Activated T-helper 1 cell treated with anti-CD3 and anti-CD28 coated beads, Interleukin-12 subunit alpha, Interleukin-12 subunit beta, Interleukin-2, Interleukin-4 antibody, amounts not matched to agents 30 ng/mL and 10 ng/mL and 1 ng/mL, durations not matched to agents 14 hours and 24 hours and 36 hours (primary cell): ENCODE results near the gene IL37. TPM values are rescaled to one million over a fixed set of nuclear protein-coding genes. Genes with fewer than 3 reads are reported as not detected.
"Not testable (repeated sequence)": the region's sequence is repeated elsewhere in the genome, so short reads cannot be mapped to it uniquely, and the experiment has no call there.

Source experiments
- DNase-seq: peaks from one replicate; pipeline ENCODE4 v3.0.0; 2021; ENCODE audit warnings: low spot score
- H3K27ac Mint-ChIP-seq: one replicate; pipeline ENCODE4 v1.8.0; 2021; ENCODE audit warnings: mild to moderate bottlenecking, mixed read lengths
- H3K27me3 Mint-ChIP-seq: one replicate; pipeline ENCODE4 v1.8.0; 2022; ENCODE audit warnings: mild to moderate bottlenecking, moderate library complexity, mixed read lengths; ENCODE audit not compliant: insufficient read depth
- H3K36me3 Mint-ChIP-seq: one replicate; pipeline ENCODE4 v1.8.0; 2021; ENCODE audit warnings: low read depth, mixed read lengths
- H3K4me1 Mint-ChIP-seq: one replicate; pipeline ENCODE4 v1.8.0; 2021; ENCODE audit warnings: low read depth, mixed read lengths
- H3K4me3 Mint-ChIP-seq: one replicate; pipeline ENCODE4 v1.8.0; 2021; ENCODE audit warnings: mild to moderate bottlenecking, moderate library complexity, mixed read lengths
- H3K9me3 Mint-ChIP-seq: one replicate; pipeline ENCODE4 v1.8.0; 2021; ENCODE audit warnings: mixed read lengths
- intact Hi-C: fragments of 100-400 bp; cut with micrococcal nuclease; formaldehyde crosslinking; loops from one replicate; pipeline ENCODE4 v1.15.1; 2024
- total RNA-seq: library from RNA; stranded (reverse); gene quantifications from 2 replicates; pipeline ENCODE4 v1.2.3, GENCODE V29; 2022

Gene IL37
- total RNA-seq, 1 donor from 2014 or later, result not detected

DNA sequence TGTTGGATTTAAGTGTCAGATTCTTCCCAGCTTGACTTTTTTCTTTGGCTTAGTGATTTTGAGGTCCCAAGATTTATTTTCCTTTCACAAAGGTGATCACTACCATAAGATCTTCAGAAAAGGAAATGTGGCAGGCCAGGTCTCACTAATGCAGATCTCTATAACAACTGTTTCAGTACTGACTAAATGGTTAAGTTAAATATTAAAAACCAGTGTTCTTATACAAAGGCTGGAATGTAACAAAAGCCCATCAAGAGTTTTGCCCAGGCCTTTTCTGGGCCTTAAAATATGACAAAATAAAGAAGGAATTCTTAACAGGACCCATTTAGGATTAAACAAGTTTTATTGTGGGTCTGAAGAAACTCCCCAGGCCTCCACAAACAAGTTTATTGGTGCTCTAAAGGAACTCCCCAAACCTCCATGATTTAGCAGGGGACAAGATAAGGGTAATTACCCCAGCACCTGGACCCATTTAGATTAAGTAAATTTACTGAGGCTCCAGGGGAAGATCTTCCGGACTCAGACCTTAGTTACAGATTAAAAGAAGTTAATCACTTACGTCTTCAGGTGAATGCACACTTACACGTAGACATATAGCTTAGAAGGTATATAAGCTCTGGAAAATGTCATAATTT, 9.4 kb upstream of the IL37 start:
- H3K9me3 Mint-ChIP-seq, H3K27me3 Mint-ChIP-seq, intact Hi-C loops: not testable (repeated sequence)

DNA sequence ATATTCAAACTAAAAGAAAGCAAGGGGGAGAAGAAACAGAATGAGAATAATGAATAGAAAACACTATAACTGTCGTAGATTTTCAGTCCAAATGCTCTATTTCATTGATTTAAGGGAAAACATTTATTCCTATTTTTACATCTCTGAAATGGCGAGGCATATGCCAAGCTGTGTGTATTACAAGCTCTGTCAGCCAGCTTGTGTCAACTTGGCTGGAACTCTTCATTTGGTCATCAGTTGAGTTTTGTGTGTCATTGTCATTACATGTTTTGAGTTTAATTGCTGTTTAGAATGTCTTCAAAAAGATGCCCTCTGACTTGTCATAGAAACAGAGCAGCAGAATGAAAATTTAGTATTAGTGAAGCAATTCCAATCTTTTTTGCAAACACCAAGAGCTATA, 8.1 kb upstream of the IL37 start:
- H3K4me1 Mint-ChIP-seq, result peaks cover 10% of the 10 kb centered on the region
- peaks cover 8% of the 10 kb centered on the region for H3K27me3 Mint-ChIP-seq
- no peak for DNase-seq
- no peak overlapping the region for H3K27ac Mint-ChIP-seq
- intact Hi-C loops, result no loop called here
- H3K36me3 Mint-ChIP-seq, result no peaks in the 10 kb centered on the region
- no peak overlapping the region for H3K4me3 Mint-ChIP-seq
- H3K9me3 Mint-ChIP-seq, result peaks cover 3% of the 10 kb centered on the region

More for the DNA sequence above, 9.4 kb upstream of the IL37 start:
- not testable (repeated sequence) for H3K36me3 Mint-ChIP-seq, DNase-seq, H3K4me1 Mint-ChIP-seq, H3K27ac Mint-ChIP-seq, H3K4me3 Mint-ChIP-seq

GRCh38 chr2:112904883-112905282, 6.1 kb upstream of the IL37 start:
- no peak for DNase-seq
- Mint-ChIP-seq H3K9me3 (no peaks in the 10 kb centered on the region), H3K27ac (no peak overlapping the region), H3K36me3 (no peaks in the 10 kb centered on the region), H3K4me1 (peaks cover 10% of the 10 kb centered on the region), H3K27me3 (peaks cover 8% of the 10 kb centered on the region), H3K4me3 (no peak overlapping the region)
- intact Hi-C loops, result no loop called here

- intact Hi-C loops, result no loop called here
- no peak for DNase-seq
- Mint-ChIP-seq H3K36me3 (no peaks in the 10 kb centered on the region), H3K27me3 (peaks cover 8% of the 10 kb centered on the region), H3K9me3 (no peaks in the 10 kb centered on the region), H3K4me1 (peaks cover 10% of the 10 kb centered on the region), H3K4me3 (no peak overlapping the region), H3K27ac (no peak overlapping the region)
Measured at GRCh38 chr2:112906276-112906675, 4.7 kb upstream of the IL37 start.

DNA sequence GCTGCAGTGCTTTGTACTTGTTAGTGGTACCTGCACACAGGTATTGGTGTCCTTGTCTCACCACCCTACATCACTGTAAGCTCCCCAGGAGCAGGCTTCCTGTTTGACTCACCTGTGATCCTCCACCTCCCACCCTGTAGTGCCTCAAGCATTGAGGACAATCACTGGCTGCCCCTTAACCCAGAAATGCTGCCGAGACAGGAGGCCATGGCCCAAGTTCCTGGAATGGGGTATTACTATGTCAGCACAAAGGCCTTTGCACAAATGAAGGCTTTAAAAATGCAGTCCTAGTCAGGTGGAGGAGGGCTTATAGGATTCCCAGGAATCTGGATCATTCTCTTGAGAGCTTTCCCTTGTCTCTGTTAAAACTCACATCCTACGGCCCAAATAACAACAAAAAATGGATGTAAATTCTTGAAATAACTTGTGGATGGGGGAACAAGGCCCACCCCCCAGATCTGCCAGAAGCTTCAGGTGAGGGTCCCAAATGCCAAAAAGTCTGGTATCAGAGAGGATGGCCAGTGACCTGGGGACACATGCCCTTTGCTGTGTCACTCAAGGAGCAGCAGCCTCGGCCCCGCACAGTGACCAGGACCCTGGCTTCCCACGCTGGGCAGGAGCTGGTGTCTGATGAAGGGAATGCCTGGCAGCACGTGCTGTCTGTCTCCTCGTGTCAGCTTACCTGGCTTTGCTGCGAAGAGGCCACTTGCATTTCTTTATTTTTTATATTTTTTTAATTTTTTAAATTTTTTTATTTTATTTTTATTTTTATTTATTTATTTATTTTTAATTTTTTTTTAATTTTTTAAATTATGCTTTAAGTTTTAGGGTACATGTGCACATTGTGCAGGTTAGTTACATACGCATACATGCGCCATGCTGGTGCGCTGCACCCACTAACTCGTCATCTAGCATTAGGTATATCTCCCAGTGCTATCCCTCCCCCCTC, 3.7 kb upstream of the IL37 start:
- intact Hi-C loops, result no loop called here
- no peak overlapping the region for H3K4me3 Mint-ChIP-seq

GRCh38 chr2:112908559-112908958, 2.4 kb upstream of the IL37 start:
- DNase-seq, H3K36me3 Mint-ChIP-seq, intact Hi-C loops, H3K4me1 Mint-ChIP-seq, H3K4me3 Mint-ChIP-seq, H3K27ac Mint-ChIP-seq, H3K27me3 Mint-ChIP-seq, H3K9me3 Mint-ChIP-seq: not testable (repeated sequence)

More for the DNA sequence above, 3.7 kb upstream of the IL37 start:
- H3K4me1 Mint-ChIP-seq, result peaks cover 10% of the 10 kb centered on the region
- H3K27me3 Mint-ChIP-seq, result peaks cover 8% of the 10 kb centered on the region
- H3K36me3 Mint-ChIP-seq, result no peaks in the 10 kb centered on the region
- no peak overlapping the region for H3K27ac Mint-ChIP-seq
- no peaks in the 10 kb centered on the region for H3K9me3 Mint-ChIP-seq
- DNase-seq, result no peak

GRCh38 chr2:112910219-112910618, 746 bp upstream of the IL37 start:
- no peak for DNase-seq
- Mint-ChIP-seq H3K27ac (no peak overlapping the region), H3K4me1 (peaks cover 17% of the 10 kb centered on the region), H3K9me3 (no peaks in the 10 kb centered on the region), H3K36me3 (no peaks in the 10 kb centered on the region), H3K27me3 (no peaks in the 10 kb centered on the region), H3K4me3 (no peak overlapping the region)
- intact Hi-C loops, result no loop called here

GRCh38 chr2:112912403-112912802, 1.4 kb downstream of the IL37 start:
- no peak overlapping the region for H3K27ac Mint-ChIP-seq
- H3K4me1 Mint-ChIP-seq, result peaks cover 29% of the 10 kb centered on the region
- no peaks in the 10 kb centered on the region for H3K36me3 Mint-ChIP-seq
- no peaks in the 10 kb centered on the region for H3K27me3 Mint-ChIP-seq
- DNase-seq, result no peak
- H3K4me3 Mint-ChIP-seq, result no peak overlapping the region
- H3K9me3 Mint-ChIP-seq, result no peaks in the 10 kb centered on the region
- intact Hi-C loops, result no loop called here

GRCh38 chr2:112915300-112916144, 4.6 kb downstream of the IL37 start:
- H3K4me1 Mint-ChIP-seq, result peaks cover 36% of the 10 kb centered on the region
- peak overlapping the region; percentile 12 for H3K4me3 Mint-ChIP-seq
- intact Hi-C loops, result loop anchor here (1.0 to 5.0 kb wide), 4 partner anchors 31 to 202 kb away; no protein-coding TSS in a partner anchor
- DNase-seq, result no peak
- peak overlapping the region; percentile 92 for H3K27ac Mint-ChIP-seq
- H3K36me3 Mint-ChIP-seq, result no peaks in the 10 kb centered on the region
- H3K9me3 Mint-ChIP-seq, result no peaks in the 10 kb centered on the region
- peaks cover 6% of the 10 kb centered on the region for H3K27me3 Mint-ChIP-seq

- no peak overlapping the region for H3K4me3 Mint-ChIP-seq
- H3K27ac Mint-ChIP-seq, result peak overlapping the region; percentile 92
- DNase-seq, result peak; percentile 19
- no peaks in the 10 kb centered on the region for H3K9me3 Mint-ChIP-seq
- H3K36me3 Mint-ChIP-seq, result no peaks in the 10 kb centered on the region
- intact Hi-C loops, result loop anchor here (1.0 to 5.0 kb wide), 4 partner anchors 31 to 203 kb away; no protein-coding TSS in a partner anchor
- peaks cover 41% of the 10 kb centered on the region for H3K4me1 Mint-ChIP-seq
- H3K27me3 Mint-ChIP-seq, result peaks cover 6% of the 10 kb centered on the region
Measured at GRCh38 chr2:112916145-112916571, 5.2 kb downstream of the IL37 start.

GRCh38 chr2:112916625-112917247, 5.8 kb downstream of the IL37 start:
- Mint-ChIP-seq H3K4me3 (peak overlapping the region; percentile 43), H3K36me3 (no peaks in the 10 kb centered on the region)
- intact Hi-C loops, result loop anchor here (1.0 to 5.0 kb wide), 4 partner anchors 32 to 203 kb away; no protein-coding TSS in a partner anchor

GRCh38 chr2:112917856-112918255, 6.9 kb downstream of the IL37 start:
- Mint-ChIP-seq H3K9me3 (no peaks in the 10 kb centered on the region), H3K27ac (no peak overlapping the region), H3K4me1 (peaks cover 49% of the 10 kb centered on the region), H3K4me3 (no peak overlapping the region), H3K27me3 (peaks cover 7% of the 10 kb centered on the region), H3K36me3 (no peaks in the 10 kb centered on the region)
- no peak for DNase-seq
- intact Hi-C loops, result loop anchor here (2.0 to 5.0 kb wide), 2 partner anchors 33 to 111 kb away; no protein-coding TSS in a partner anchor

More at GRCh38 chr2:112916625-112917247, 5.8 kb downstream of the IL37 start:
- no peak for DNase-seq
- peaks cover 6% of the 10 kb centered on the region for H3K27me3 Mint-ChIP-seq
- no peaks in the 10 kb centered on the region for H3K9me3 Mint-ChIP-seq
- peaks cover 41% of the 10 kb centered on the region for H3K4me1 Mint-ChIP-seq
- peak overlapping the region; percentile 92 for H3K27ac Mint-ChIP-seq
